Measurements from ENCODE around the gene G6PC1.

GRCh38 chr17:42922294-42922693 lies 21.7 kb downstream of the G6PC1 start:
- no peak for TF ChIP-seq CTCF (IDR thresholded peaks at IDR 0.05)
- TF ChIP-seq EZH2 (IDR thresholded peaks at IDR 0.05): no peak
